ENCODE measurements around the gene ME1.

The ME1 gene

GRCh38 chr6:83411731-83412130 lies 19.1 kb downstream of the ME1 start:
- Histone ChIP-seq H3K27me3 (ENCODE audit: control insufficient read depth in 5 of 5, insufficient read depth in 4 of 5, low read length in 5 of 5) (no peaks in the 10 kb centered on the region), H3K9ac (ENCODE audit: low read length in 5 of 5) (no peak overlapping the region), H3K4me1 (ENCODE audit: control insufficient read depth in 5 of 5, insufficient read depth in 5 of 5, low read length in 5 of 5) (peaks cover 0 to 2% (median 0%) of the 10 kb centered on the region in 5 donors), H3K36me3 (ENCODE audit: control insufficient read depth in 5 of 5, insufficient read depth in 5 of 5, low read length in 5 of 5) (peaks cover 0 to 14% (median 2%) of the 10 kb centered on the region in 5 donors), H3K4me3 (ENCODE audit: low read depth in 1 of 5, low read length in 5 of 5) (no peak overlapping the region), H3K9me3 (ENCODE audit: control insufficient read depth in 5 of 5, low read length in 5 of 5) (no peaks in the 10 kb centered on the region), H3K27ac (ENCODE audit: low read depth, low read length) (no peak overlapping the region)

- peaks cover 5 to 23% (median 16%) of the 10 kb centered on the region in 5 donors for H3K36me3 ChIP-seq (ENCODE audit: control insufficient read depth in 5 of 5, insufficient read depth in 5 of 5, low read length in 5 of 5)
- no peaks in the 10 kb centered on the region for H3K27me3 ChIP-seq (ENCODE audit: control insufficient read depth in 5 of 5, insufficient read depth in 4 of 5, low read length in 5 of 5)
- no peaks in the 10 kb centered on the region for H3K9me3 ChIP-seq (ENCODE audit: control insufficient read depth in 5 of 5, low read length in 5 of 5)
- no peak overlapping the region for H3K9ac ChIP-seq (ENCODE audit: low read length in 5 of 5)
- no peak overlapping the region for H3K27ac ChIP-seq (ENCODE audit: low read depth, low read length)
- H3K4me1 ChIP-seq (ENCODE audit: control insufficient read depth in 5 of 5, insufficient read depth in 5 of 5, low read length in 5 of 5): no peaks in the 10 kb centered on the region
- no peak overlapping the region for H3K4me3 ChIP-seq (ENCODE audit: low read depth in 1 of 5, low read length in 5 of 5)
Observed at GRCh38 chr6:83403191-83403590, 27.7 kb downstream of the ME1 start.

- Histone ChIP-seq H3K36me3 (ENCODE audit: control insufficient read depth in 5 of 5, insufficient read depth in 5 of 5, low read length in 5 of 5) (peaks cover 5 to 14% (median 10%) of the 10 kb centered on the region in 5 donors), H3K27me3 (ENCODE audit: control insufficient read depth in 5 of 5, insufficient read depth in 4 of 5, low read length in 5 of 5) (no peaks in the 10 kb centered on the region), H3K4me3 (ENCODE audit: low read depth in 1 of 5, low read length in 5 of 5) (no peak overlapping the region), H3K9ac (ENCODE audit: low read length in 5 of 5) (no peak overlapping the region), H3K4me1 (ENCODE audit: control insufficient read depth in 5 of 5, insufficient read depth in 5 of 5, low read length in 5 of 5) (peaks cover 0 to 11% (median 0%) of the 10 kb centered on the region in 5 donors), H3K9me3 (ENCODE audit: control insufficient read depth in 5 of 5, low read length in 5 of 5) (peaks cover 0 to 3% (median 0%) of the 10 kb centered on the region in 5 donors), H3K27ac (ENCODE audit: low read depth, low read length) (no peak overlapping the region)
Observed at GRCh38 chr6:83389606-83390005, 41.2 kb downstream of the ME1 start.

GRCh38 chr6:83385473-83385872 lies 45.4 kb downstream of the ME1 start:
- Histone ChIP-seq H3K9me3 (ENCODE audit: control insufficient read depth in 5 of 5, low read length in 5 of 5) (no peaks in the 10 kb centered on the region), H3K27me3 (ENCODE audit: control insufficient read depth in 5 of 5, insufficient read depth in 4 of 5, low read length in 5 of 5) (no peaks in the 10 kb centered on the region), H3K4me1 (ENCODE audit: control insufficient read depth in 5 of 5, insufficient read depth in 5 of 5, low read length in 5 of 5) (peaks cover 0 to 23% (median 4%) of the 10 kb centered on the region in 5 donors), H3K36me3 (ENCODE audit: control insufficient read depth in 5 of 5, insufficient read depth in 5 of 5, low read length in 5 of 5) (peaks cover 0 to 7% (median 0%) of the 10 kb centered on the region in 5 donors), H3K9ac (ENCODE audit: low read length in 5 of 5) (no peak overlapping the region), H3K4me3 (ENCODE audit: low read depth in 1 of 5, low read length in 5 of 5) (no peak overlapping the region), H3K27ac (ENCODE audit: low read depth, low read length) (no peak overlapping the region)

- peaks cover 0 to 18% (median 4%) of the 10 kb centered on the region in 5 donors for H3K4me1 ChIP-seq (ENCODE audit: control insufficient read depth in 5 of 5, insufficient read depth in 5 of 5, low read length in 5 of 5)
- no peak overlapping the region for H3K4me3 ChIP-seq (ENCODE audit: low read depth in 1 of 5, low read length in 5 of 5)
- no peak overlapping the region for H3K9ac ChIP-seq (ENCODE audit: low read length in 5 of 5)
- H3K27me3 ChIP-seq (ENCODE audit: control insufficient read depth in 5 of 5, insufficient read depth in 4 of 5, low read length in 5 of 5): no peaks in the 10 kb centered on the region
- peaks cover 0 to 7% (median 0%) of the 10 kb centered on the region in 5 donors for H3K36me3 ChIP-seq (ENCODE audit: control insufficient read depth in 5 of 5, insufficient read depth in 5 of 5, low read length in 5 of 5)
- no peaks in the 10 kb centered on the region for H3K9me3 ChIP-seq (ENCODE audit: control insufficient read depth in 5 of 5, low read length in 5 of 5)
- no peak overlapping the region for H3K27ac ChIP-seq (ENCODE audit: low read depth, low read length)
Observed at GRCh38 chr6:83384751-83385150, 46.1 kb downstream of the ME1 start.

GRCh38 chr6:83381949-83382348 lies 48.9 kb downstream of the ME1 start:
- Histone ChIP-seq H3K4me1 (ENCODE audit: control insufficient read depth in 5 of 5, insufficient read depth in 5 of 5, low read length in 5 of 5) (peaks cover 0 to 12% (median 4%) of the 10 kb centered on the region in 5 donors), H3K9me3 (ENCODE audit: control insufficient read depth in 5 of 5, low read length in 5 of 5) (no peaks in the 10 kb centered on the region), H3K9ac (ENCODE audit: low read length in 5 of 5) (no peak overlapping the region), H3K27me3 (ENCODE audit: control insufficient read depth in 5 of 5, insufficient read depth in 4 of 5, low read length in 5 of 5) (no peaks in the 10 kb centered on the region), H3K4me3 (ENCODE audit: low read depth in 1 of 5, low read length in 5 of 5) (no peak overlapping the region), H3K27ac (ENCODE audit: low read depth, low read length) (no peak overlapping the region), H3K36me3 (ENCODE audit: control insufficient read depth in 5 of 5, insufficient read depth in 5 of 5, low read length in 5 of 5) (peaks cover 0 to 7% (median 0%) of the 10 kb centered on the region in 5 donors)

GRCh38 chr6:83378621-83379388 lies 52.0 kb downstream of the ME1 start:
- Histone ChIP-seq H3K27ac (ENCODE audit: low read depth, low read length) (peak overlapping the region; percentile 23), H3K4me3 (ENCODE audit: low read depth in 1 of 5, low read length in 5 of 5) (no peak overlapping the region), H3K9ac (ENCODE audit: low read length in 5 of 5) (no peak overlapping the region), H3K4me1 (ENCODE audit: control insufficient read depth in 5 of 5, insufficient read depth in 5 of 5, low read length in 5 of 5) (peaks cover 0 to 12% (median 4%) of the 10 kb centered on the region in 5 donors), H3K9me3 (ENCODE audit: control insufficient read depth in 5 of 5, low read length in 5 of 5) (no peaks in the 10 kb centered on the region), H3K36me3 (ENCODE audit: control insufficient read depth in 5 of 5, insufficient read depth in 5 of 5, low read length in 5 of 5) (peaks cover 0 to under 1% (median 0%) of the 10 kb centered on the region in 5 donors), H3K27me3 (ENCODE audit: control insufficient read depth in 5 of 5, insufficient read depth in 4 of 5, low read length in 5 of 5) (no peaks in the 10 kb centered on the region)

- H3K4me3 ChIP-seq (ENCODE audit: low read depth in 1 of 5, low read length in 5 of 5): no peak overlapping the region
- H3K9me3 ChIP-seq (ENCODE audit: control insufficient read depth in 5 of 5, low read length in 5 of 5): no peaks in the 10 kb centered on the region
- H3K36me3 ChIP-seq (ENCODE audit: control insufficient read depth in 5 of 5, insufficient read depth in 5 of 5, low read length in 5 of 5): no peaks in the 10 kb centered on the region
- H3K27me3 ChIP-seq (ENCODE audit: control insufficient read depth in 5 of 5, insufficient read depth in 4 of 5, low read length in 5 of 5): no peaks in the 10 kb centered on the region
- H3K27ac ChIP-seq (ENCODE audit: low read depth, low read length): no peak overlapping the region
- H3K4me1 ChIP-seq (ENCODE audit: control insufficient read depth in 5 of 5, insufficient read depth in 5 of 5, low read length in 5 of 5): peaks cover 0 to 11% (median 7%) of the 10 kb centered on the region in 5 donors
- no peak overlapping the region for H3K9ac ChIP-seq (ENCODE audit: low read length in 5 of 5)
Observed at GRCh38 chr6:83371423-83371822, 59.4 kb downstream of the ME1 start.

GRCh38 chr6:83370567-83370966 lies 60.3 kb downstream of the ME1 start:
- Histone ChIP-seq H3K4me1 (ENCODE audit: control insufficient read depth in 5 of 5, insufficient read depth in 5 of 5, low read length in 5 of 5) (peaks cover 0 to 15% (median 10%) of the 10 kb centered on the region in 5 donors), H3K4me3 (ENCODE audit: low read depth in 1 of 5, low read length in 5 of 5) (no peak overlapping the region), H3K27ac (ENCODE audit: low read depth, low read length) (no peak overlapping the region), H3K36me3 (ENCODE audit: control insufficient read depth in 5 of 5, insufficient read depth in 5 of 5, low read length in 5 of 5) (no peaks in the 10 kb centered on the region), H3K9ac (ENCODE audit: low read length in 5 of 5) (no peak overlapping the region), H3K27me3 (ENCODE audit: control insufficient read depth in 5 of 5, insufficient read depth in 4 of 5, low read length in 5 of 5) (no peaks in the 10 kb centered on the region), H3K9me3 (ENCODE audit: control insufficient read depth in 5 of 5, low read length in 5 of 5) (no peaks in the 10 kb centered on the region)

GRCh38 chr6:83369692-83370091 lies 61.2 kb downstream of the ME1 start:
- no peak overlapping the region for H3K9ac ChIP-seq (ENCODE audit: low read length in 5 of 5)
- no peak overlapping the region for H3K4me3 ChIP-seq (ENCODE audit: low read depth in 1 of 5, low read length in 5 of 5)
- no peaks in the 10 kb centered on the region for H3K9me3 ChIP-seq (ENCODE audit: control insufficient read depth in 5 of 5, low read length in 5 of 5)
- peaks cover 0 to 2% (median 0%) of the 10 kb centered on the region in 5 donors for H3K36me3 ChIP-seq (ENCODE audit: control insufficient read depth in 5 of 5, insufficient read depth in 5 of 5, low read length in 5 of 5)
- no peak overlapping the region for H3K27ac ChIP-seq (ENCODE audit: low read depth, low read length)
- no peaks in the 10 kb centered on the region for H3K27me3 ChIP-seq (ENCODE audit: control insufficient read depth in 5 of 5, insufficient read depth in 4 of 5, low read length in 5 of 5)
- peaks cover 0 to 15% (median 10%) of the 10 kb centered on the region in 5 donors for H3K4me1 ChIP-seq (ENCODE audit: control insufficient read depth in 5 of 5, insufficient read depth in 5 of 5, low read length in 5 of 5)

Measured in subcutaneous abdominal adipose tissue (tissue), 5 donors.